Esophagus squamous epithelium (tissue), 4 donors: ENCODE results near the gene RAB6A.

Experiments used
- POLR2A ChIP-seq, 4 donors: fragments of 450-650 bp; IDR thresholded peaks; one replicate each; pipeline ENCODE4 v1.6.1; 2017; ENCODE audit warnings: antibody characterized with exemption in 4 of 4, mild to moderate bottlenecking in 4 of 4, moderate library complexity in 3 of 4
- TF ChIP-seq, protein P1 (sequence below), 6 experiments: fragments of 450-650 bp in 4 of 6; fragments of 200-600 bp in 2 of 6; sonication (generic) in 2 of 6; IDR thresholded peaks; one replicate each; pipeline ENCODE4 v1.5.1; 2016 to 2019; ENCODE audit warnings: antibody characterized with exemption in 6 of 6, mild to moderate bottlenecking in 4 of 6, moderate library complexity in 4 of 6

DNA sequence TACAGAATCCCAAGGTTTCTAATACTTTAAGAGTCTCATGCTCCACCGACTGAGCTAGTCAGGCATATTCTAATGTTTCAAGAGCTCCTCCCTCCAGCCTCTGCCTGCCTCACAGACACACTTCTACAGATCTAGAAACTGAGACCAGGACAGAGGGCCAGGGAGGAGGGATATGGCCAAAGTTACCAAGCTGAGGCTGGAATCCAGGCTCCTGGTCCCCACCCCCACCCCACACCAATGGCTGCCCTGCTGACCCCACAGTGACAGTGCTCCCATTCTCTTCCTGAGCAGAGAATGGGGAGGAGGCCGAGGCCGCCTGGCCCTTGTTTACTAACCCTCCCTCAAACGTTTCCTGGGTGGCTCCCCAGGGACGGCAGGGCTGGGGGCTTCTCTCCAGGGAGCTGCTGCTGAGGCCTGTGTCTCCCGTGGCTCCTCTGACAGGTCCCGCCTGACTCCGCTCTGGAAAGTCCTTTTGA is 112.3 kb downstream of the RAB6A start:
- no peak for TF ChIP-seq POLR2A (IDR thresholded peaks at IDR 0.05)
- TF ChIP-seq, protein P1, sequence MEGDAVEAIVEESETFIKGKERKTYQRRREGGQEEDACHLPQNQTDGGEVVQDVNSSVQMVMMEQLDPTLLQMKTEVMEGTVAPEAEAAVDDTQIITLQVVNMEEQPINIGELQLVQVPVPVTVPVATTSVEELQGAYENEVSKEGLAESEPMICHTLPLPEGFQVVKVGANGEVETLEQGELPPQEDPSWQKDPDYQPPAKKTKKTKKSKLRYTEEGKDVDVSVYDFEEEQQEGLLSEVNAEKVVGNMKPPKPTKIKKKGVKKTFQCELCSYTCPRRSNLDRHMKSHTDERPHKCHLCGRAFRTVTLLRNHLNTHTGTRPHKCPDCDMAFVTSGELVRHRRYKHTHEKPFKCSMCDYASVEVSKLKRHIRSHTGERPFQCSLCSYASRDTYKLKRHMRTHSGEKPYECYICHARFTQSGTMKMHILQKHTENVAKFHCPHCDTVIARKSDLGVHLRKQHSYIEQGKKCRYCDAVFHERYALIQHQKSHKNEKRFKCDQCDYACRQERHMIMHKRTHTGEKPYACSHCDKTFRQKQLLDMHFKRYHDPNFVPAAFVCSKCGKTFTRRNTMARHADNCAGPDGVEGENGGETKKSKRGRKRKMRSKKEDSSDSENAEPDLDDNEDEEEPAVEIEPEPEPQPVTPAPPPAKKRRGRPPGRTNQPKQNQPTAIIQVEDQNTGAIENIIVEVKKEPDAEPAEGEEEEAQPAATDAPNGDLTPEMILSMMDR (IDR thresholded peaks at IDR 0.05) = no peak
